Pancreas (tissue), 10 donors: ENCODE data around the gene AMPD3. TPM values are rescaled to one million over a fixed set of nuclear protein-coding genes. Genes with fewer than 3 reads are reported as not detected.

ENCODE experiments used
- ATAC-seq, 4 donors: fragments of 200-7000 bp; cut with Tn5 transposase; one replicate each; pipeline versions ENCODE4 v1.8.0 to v1.9.1; 2020; ENCODE audit warnings: mild to moderate bottlenecking in 4 of 4, moderate library complexity in 4 of 4
- DNase-seq, 6 donors: peaks; one replicate each; pipeline ENCODE4 v3.0.0-alpha.2; 2020
- FAIRE-seq: peaks from 2 replicates; lab custom pipeline; 2012; peaks lifted over from hg19 to GRCh38; lab: Jason Lieb, UNC
- H3K27ac ChIP-seq, 4 donors: fragments of 200-600 bp; sonication (generic); 1 replicate in 3 of 4; 2 replicates in 1 of 4; pipeline versions ENCODE4 v1.5.0 to v1.8.0; 2020
- H3K27me3 ChIP-seq, 4 donors: fragments of 200-600 bp; one replicate each; pipeline ENCODE4 v1.8.0; 2021
- H3K36me3 ChIP-seq, 3 donors: fragments of 200-600 bp; sonication (generic) in 1 of 3; one replicate each; pipeline versions ENCODE4 v1.5.0 to v1.8.0; 2020 to 2021
- H3K4me1 ChIP-seq, 3 donors: fragments of 200-600 bp; one replicate each; pipeline ENCODE4 v1.8.0; 2021
- H3K4me3 ChIP-seq, 4 donors: fragments of 200-600 bp; sonication (generic) in 2 of 4; one replicate each; pipeline versions ENCODE4 v1.5.0 to v1.8.0; 2020 to 2021
- H3K9me3 ChIP-seq, 4 donors: fragments of 200-600 bp; one replicate each; pipeline ENCODE4 v1.8.0; 2021
- WGBS, 2 donors: extraction: QIAGEN DNeasy Blood & Tissue Kit; methylation state at CpG; one replicate each; pipeline ENCODE4 v1.1.7; 2013; 5-methylcytosine and 5-hydroxymethylcytosine counted together
- intact Hi-C, 3 donors: fragments of 100-400 bp; cut with DNase I; formaldehyde crosslinking; loops; one replicate each; pipeline versions ENCODE4 v1.11.1 to v1.14.2; 2022
- polyA plus RNA-seq, 2 donors: library from polyadenylated mRNA; stranded (reverse); fragments of 200-250 nt; gene quantifications; one replicate each; pipeline ENCODE4 v1.2.3, GENCODE V29; 2013
- total RNA-seq, 6 donors: library from RNA; stranded (reverse); fragmentation: NEBNext Ultra II Directional in 4 of 6; extraction: Animal tissue kit (Norgen Biotek cat#: 25700) in 4 of 6; gene quantifications; one replicate each; pipeline versions ENCODE4 v1.2.1 to v1.2.4, GENCODE V29; 2021 to 2023
- TF ChIP-seq, protein P1 (sequence below), 4 donors: fragments of 200-600 bp; sonication (generic) in 3 of 4; IDR thresholded peaks; one replicate each; pipeline versions ENCODE4 v1.5.0 to v1.8.0; 2021; ENCODE audit warnings: antibody characterized with exemption in 4 of 4
- donor health status: healthy with polysubstance abuse.
- donor health status: DM: no; HTN: no; CAD: no; lungs with moderate emphysema.
- donor health status: DM: no; HTN: no; CAD: no.
- donor health status: control.
- donor health status: control.
- donor health status: Bipolar disorder and iron deficiency.
- donor health status: DM: yes; HTN: yes; CAD: no.
- donor health status: DM: no; HTN: no; CAD: no.
- donor health status: DM: no; HTN: no; CAD: no.
- donor health status: DM: yes; HTN: yes; CAD: no.

Gene AMPD3
- total and polyA plus RNA-seq, 8 donors: 2.7 to 10.0 (median 3.7) TPM

- FAIRE-seq (peak; percentile 70), ATAC-seq (no peak), DNase-seq (no peak)
- TF ChIP-seq, protein P1, sequence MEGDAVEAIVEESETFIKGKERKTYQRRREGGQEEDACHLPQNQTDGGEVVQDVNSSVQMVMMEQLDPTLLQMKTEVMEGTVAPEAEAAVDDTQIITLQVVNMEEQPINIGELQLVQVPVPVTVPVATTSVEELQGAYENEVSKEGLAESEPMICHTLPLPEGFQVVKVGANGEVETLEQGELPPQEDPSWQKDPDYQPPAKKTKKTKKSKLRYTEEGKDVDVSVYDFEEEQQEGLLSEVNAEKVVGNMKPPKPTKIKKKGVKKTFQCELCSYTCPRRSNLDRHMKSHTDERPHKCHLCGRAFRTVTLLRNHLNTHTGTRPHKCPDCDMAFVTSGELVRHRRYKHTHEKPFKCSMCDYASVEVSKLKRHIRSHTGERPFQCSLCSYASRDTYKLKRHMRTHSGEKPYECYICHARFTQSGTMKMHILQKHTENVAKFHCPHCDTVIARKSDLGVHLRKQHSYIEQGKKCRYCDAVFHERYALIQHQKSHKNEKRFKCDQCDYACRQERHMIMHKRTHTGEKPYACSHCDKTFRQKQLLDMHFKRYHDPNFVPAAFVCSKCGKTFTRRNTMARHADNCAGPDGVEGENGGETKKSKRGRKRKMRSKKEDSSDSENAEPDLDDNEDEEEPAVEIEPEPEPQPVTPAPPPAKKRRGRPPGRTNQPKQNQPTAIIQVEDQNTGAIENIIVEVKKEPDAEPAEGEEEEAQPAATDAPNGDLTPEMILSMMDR (IDR thresholded peaks at IDR 0.05): no peak
- Histone ChIP-seq H3K36me3 (peaks cover 0 to 13% (median 0%) of the 10 kb centered on the region in 3 donors), H3K4me3 (no peak overlapping the region), H3K4me1 (peaks cover 0 to 5% (median 3%) of the 10 kb centered on the region in 3 donors), H3K9me3 (no peaks in the 10 kb centered on the region), H3K27ac (no peak overlapping the region), H3K27me3 (no peaks in the 10 kb centered on the region)
- intact Hi-C loops: no loop called here
Observed at GRCh38 chr11:10533323-10533722, 78.3 kb downstream of the AMPD3 start.

GRCh38 chr11:10534316-10534715, 79.3 kb downstream of the AMPD3 start:
- ATAC-seq: no peak
- Histone ChIP-seq H3K4me1 (peaks cover 0 to 3% (median 3%) of the 10 kb centered on the region in 3 donors), H3K27ac (no peak overlapping the region), H3K36me3 (peaks cover 0 to 8% (median 0%) of the 10 kb centered on the region in 3 donors), H3K4me3 (no peak overlapping the region), H3K9me3 (no peaks in the 10 kb centered on the region), H3K27me3 (no peaks in the 10 kb centered on the region)
- no peak for FAIRE-seq
- WGBS, 2 donors: 88 to 89% methylated on average over 2 of the region's 2 CpGs
- DNase-seq: no peak
- intact Hi-C loops: no loop called here
- TF ChIP-seq, protein P1 (IDR thresholded peaks at IDR 0.05): no peak

DNA sequence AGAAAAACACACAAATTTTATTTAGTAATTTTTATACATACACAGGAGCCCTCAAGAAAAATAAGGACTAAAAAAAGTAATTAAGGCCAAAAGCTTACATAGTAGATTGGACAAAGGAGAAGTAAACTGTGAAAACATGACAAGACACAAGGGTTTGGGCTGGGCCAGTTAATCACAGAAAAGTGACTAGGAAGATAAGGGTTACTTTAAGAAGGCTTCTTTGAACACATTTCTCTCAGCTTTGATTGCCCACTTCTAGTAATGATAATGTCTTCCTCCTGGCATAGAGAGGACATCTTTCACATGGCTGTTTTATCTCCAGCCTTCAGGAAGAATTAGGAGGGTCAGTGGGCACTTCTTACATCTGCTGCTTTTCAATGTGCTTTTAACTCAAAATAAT, 82.5 kb downstream of the AMPD3 start:
- Histone ChIP-seq H3K36me3 (no peaks in the 10 kb centered on the region), H3K9me3 (no peaks in the 10 kb centered on the region), H3K4me1 (peaks cover 0 to 8% (median 8%) of the 10 kb centered on the region in 3 donors), H3K27me3 (no peaks in the 10 kb centered on the region), H3K27ac (no peak overlapping the region), H3K4me3 (no peak overlapping the region)
- FAIRE-seq (no peak), DNase-seq (no peak), ATAC-seq (no peak)
- intact Hi-C loops: no loop called here
- TF ChIP-seq, protein P1 (IDR thresholded peaks at IDR 0.05): no peak

DNA sequence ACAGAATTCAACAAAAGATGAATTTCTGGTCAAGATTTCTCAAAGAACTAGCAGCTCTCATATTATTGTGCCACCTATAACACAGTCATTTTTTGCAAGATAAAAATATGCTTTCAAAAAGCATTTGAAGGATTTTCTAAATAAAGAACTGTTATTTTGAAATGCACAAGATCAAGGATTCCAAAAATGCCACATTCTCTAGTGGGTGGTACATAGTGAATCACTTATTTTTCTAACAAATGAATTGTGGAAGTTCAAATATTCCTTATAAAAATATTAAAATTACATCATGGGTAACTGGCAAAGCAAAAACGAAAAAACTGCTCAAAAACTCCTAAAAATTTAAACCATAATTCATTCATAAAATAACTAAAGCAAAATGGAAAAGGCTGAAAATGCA, 83.9 kb downstream of the AMPD3 start:
- intact Hi-C loops: no loop called here
- WGBS, 2 donors: 57 to 58% methylated on average over 1 of the region's 1 CpG
- H3K9me3 ChIP-seq: no peaks in the 10 kb centered on the region
- ATAC-seq (no peak), DNase-seq (no peak), FAIRE-seq (no peak)
- no peaks in the 10 kb centered on the region for H3K27me3 ChIP-seq
- TF ChIP-seq, protein P1 (IDR thresholded peaks at IDR 0.05): no peak
- H3K36me3 ChIP-seq: no peaks in the 10 kb centered on the region
- peaks cover 0 to 8% (median 8%) of the 10 kb centered on the region in 3 donors for H3K4me1 ChIP-seq
- H3K27ac ChIP-seq: no peak overlapping the region
- no peak overlapping the region for H3K4me3 ChIP-seq

GRCh38 chr11:10539339-10539738, 84.3 kb downstream of the AMPD3 start:
- no peaks in the 10 kb centered on the region for H3K9me3 ChIP-seq
- no peak for ATAC-seq
- H3K36me3 ChIP-seq: no peaks in the 10 kb centered on the region
- intact Hi-C loops: no loop called here
- no peak overlapping the region for H3K27ac ChIP-seq
- DNase-seq: no peak
- H3K4me1 ChIP-seq: peaks cover 0 to 8% (median 8%) of the 10 kb centered on the region in 3 donors
- H3K4me3 ChIP-seq: no peak overlapping the region
- peak; percentile 64 for FAIRE-seq
- no peaks in the 10 kb centered on the region for H3K27me3 ChIP-seq
- TF ChIP-seq, protein P1 (IDR thresholded peaks at IDR 0.05): no peak
